GM20000 (cell line): Measurements from ENCODE around the gene ZNF341.

Experiments used
- DNase-seq: peaks from one replicate; pipeline ENCODE4 v3.0.0; 2012; ENCODE audit warnings: low spot score
- CTCF ChIP-seq: IDR thresholded peaks from 2 replicates; pipeline ENCODE4 v1.5.1; 2012; ENCODE audit warnings: mild to moderate bottlenecking, control low read depth; ENCODE audit errors: extremely low read depth, missing control alignments

ZNF341 gene

GRCh38 chr20:33835615-33836172 is 103.9 kb downstream of the ZNF341 start:
- DNase-seq = no peak
- TF ChIP-seq CTCF = no peak

- DNase-seq = no peak
- no peak for TF ChIP-seq CTCF
These were observed 104.5 kb downstream of the ZNF341 start for GRCh38 chr20:33836277-33836676.

GRCh38 chr20:33837096-33837830 is 105.5 kb downstream of the ZNF341 start:
- TF ChIP-seq CTCF = no peak
- no peak for DNase-seq

- no peak for TF ChIP-seq CTCF
- DNase-seq = no peak
These were observed 106.5 kb downstream of the ZNF341 start for GRCh38 chr20:33838035-33838864.

GRCh38 chr20:33839591-33839990 is 107.8 kb downstream of the ZNF341 start:
- no peak for TF ChIP-seq CTCF
- no peak for DNase-seq

GRCh38 chr20:33840160-33840559 is 108.4 kb downstream of the ZNF341 start:
- no peak for DNase-seq
- no peak for TF ChIP-seq CTCF
